Esophagus squamous epithelium (tissue), 4 donors: ENCODE measurements around the gene CCDC30.

Source experiments
- CTCF ChIP-seq, 6 experiments: fragments of 450-650 bp in 4 of 6; fragments of 200-600 bp in 2 of 6; sonication (generic) in 2 of 6; IDR thresholded peaks; one replicate each; pipeline ENCODE4 v1.5.1; 2016 to 2019; ENCODE audit warnings: antibody characterized with exemption in 6 of 6, mild to moderate bottlenecking in 4 of 6, moderate library complexity in 4 of 6
- POLR2A ChIP-seq, 4 donors: fragments of 450-650 bp; IDR thresholded peaks; one replicate each; pipeline ENCODE4 v1.6.1; 2017; ENCODE audit warnings: antibody characterized with exemption in 4 of 4, mild to moderate bottlenecking in 4 of 4, moderate library complexity in 3 of 4

- TF ChIP-seq CTCF (IDR thresholded peaks at IDR 0.05): no peak
- TF ChIP-seq POLR2A (IDR thresholded peaks at IDR 0.05): no peak
Measured at GRCh38 chr1:42531043-42531442, 68.0 kb downstream of the CCDC30 start.
